Adrenal gland (tissue), 5 donors: ENCODE data around the gene ENG.

Experiments used
- POLR2A ChIP-seq, 2 donors: fragments of 450-650 bp; IDR thresholded peaks; one replicate each; pipeline ENCODE4 v1.6.1; 2017; ENCODE audit warnings: antibody characterized with exemption in 2 of 2, mild to moderate bottlenecking in 2 of 2, moderate library complexity in 1 of 2
- TF ChIP-seq, protein P1 (sequence below), 6 experiments: fragments of 450-650 bp in 4 of 6; fragments of 200-600 bp in 2 of 6; sonication (generic) in 1 of 6; IDR thresholded peaks; 1 replicate in 5 of 6; 2 replicates in 1 of 6; pipeline versions ENCODE4 v1.5.1 to v1.8.0; 2016 to 2021; ENCODE audit warnings: antibody characterized with exemption in 6 of 6, mild to moderate bottlenecking in 2 of 6, moderate library complexity in 1 of 6
- donor health status: DM: no; HTN: no; CAD: no.

DNA sequence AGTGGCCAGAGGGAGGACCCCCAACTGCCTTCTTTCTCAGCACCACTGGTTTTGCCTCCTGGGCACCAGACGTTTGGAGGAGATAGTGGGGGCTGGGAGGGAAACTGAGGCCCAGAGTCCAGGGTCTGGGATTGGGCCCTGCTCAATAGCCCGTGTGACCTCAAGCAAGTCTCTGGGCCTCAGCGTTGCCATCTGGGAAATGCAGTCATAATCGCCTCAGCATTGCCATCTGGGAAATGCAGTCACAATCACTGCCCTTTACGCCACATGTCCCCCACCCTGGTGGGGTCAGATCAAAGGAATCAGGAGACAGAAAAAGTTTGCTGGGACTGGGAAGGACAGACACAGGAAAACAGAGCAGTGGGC is 77.6 kb downstream of the ENG start:
- TF ChIP-seq, protein P1, sequence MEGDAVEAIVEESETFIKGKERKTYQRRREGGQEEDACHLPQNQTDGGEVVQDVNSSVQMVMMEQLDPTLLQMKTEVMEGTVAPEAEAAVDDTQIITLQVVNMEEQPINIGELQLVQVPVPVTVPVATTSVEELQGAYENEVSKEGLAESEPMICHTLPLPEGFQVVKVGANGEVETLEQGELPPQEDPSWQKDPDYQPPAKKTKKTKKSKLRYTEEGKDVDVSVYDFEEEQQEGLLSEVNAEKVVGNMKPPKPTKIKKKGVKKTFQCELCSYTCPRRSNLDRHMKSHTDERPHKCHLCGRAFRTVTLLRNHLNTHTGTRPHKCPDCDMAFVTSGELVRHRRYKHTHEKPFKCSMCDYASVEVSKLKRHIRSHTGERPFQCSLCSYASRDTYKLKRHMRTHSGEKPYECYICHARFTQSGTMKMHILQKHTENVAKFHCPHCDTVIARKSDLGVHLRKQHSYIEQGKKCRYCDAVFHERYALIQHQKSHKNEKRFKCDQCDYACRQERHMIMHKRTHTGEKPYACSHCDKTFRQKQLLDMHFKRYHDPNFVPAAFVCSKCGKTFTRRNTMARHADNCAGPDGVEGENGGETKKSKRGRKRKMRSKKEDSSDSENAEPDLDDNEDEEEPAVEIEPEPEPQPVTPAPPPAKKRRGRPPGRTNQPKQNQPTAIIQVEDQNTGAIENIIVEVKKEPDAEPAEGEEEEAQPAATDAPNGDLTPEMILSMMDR (IDR thresholded peaks at IDR 0.05) = no peak
- TF ChIP-seq POLR2A (IDR thresholded peaks at IDR 0.05) = no peak
